ES-I3 (cell line): ENCODE results near the gene TENM3.

Experiments
- H3K36me3 ChIP-seq: 2 replicates; pipeline ENCODE4 v1.6.1; 2013; ENCODE audit warnings: mild to moderate bottlenecking, low read length, control low read depth, moderate library complexity; ENCODE audit not compliant: insufficient read depth
- H3K4me1 ChIP-seq: 2 replicates; pipeline ENCODE4 v1.6.1; 2013; ENCODE audit warnings: mild to moderate bottlenecking, control low read depth, low read length; ENCODE audit not compliant: insufficient read depth
- H3K9ac ChIP-seq: 2 replicates; pipeline ENCODE4 v1.6.1; 2013; ENCODE audit warnings: low read depth, mild to moderate bottlenecking, low read length, moderate library complexity
- H3K9me3 ChIP-seq: 2 replicates; pipeline ENCODE4 v1.6.1; 2013; ENCODE audit warnings: mild to moderate bottlenecking, low read length, moderate library complexity; ENCODE audit not compliant: control insufficient read depth, insufficient read depth

The TENM3 gene

GRCh38 chr4:182413550-182413949, 170.3 kb downstream of the TENM3 start:
- H3K9ac ChIP-seq, result no peak overlapping the region
- H3K4me1 ChIP-seq, result peaks cover 5% of the 10 kb centered on the region; the same call in 1 of the 2 replicates
- peaks cover 8% of the 10 kb centered on the region for H3K9me3 ChIP-seq
- no peaks in the 10 kb centered on the region for H3K36me3 ChIP-seq

- Histone ChIP-seq H3K4me1 (peaks cover 5% of the 10 kb centered on the region; the same call in 1 of the 2 replicates), H3K9me3 (peaks cover 8% of the 10 kb centered on the region), H3K9ac (no peak overlapping the region)
These were observed 171.9 kb downstream of the TENM3 start for GRCh38 chr4:182415116-182415515.

GRCh38 chr4:182416067-182416466, 172.9 kb downstream of the TENM3 start:
- no peaks in the 10 kb centered on the region for H3K36me3 ChIP-seq
- H3K9ac ChIP-seq, result no peak overlapping the region
- peaks cover 2% of the 10 kb centered on the region; the same call in 1 of the 2 replicates for H3K4me1 ChIP-seq

More at GRCh38 chr4:182415116-182415515, 171.9 kb downstream of the TENM3 start:
- no peaks in the 10 kb centered on the region for H3K36me3 ChIP-seq

GRCh38 chr4:182418054-182418734, 175.0 kb downstream of the TENM3 start:
- H3K9ac ChIP-seq, result no peak overlapping the region
- no peaks in the 10 kb centered on the region; the same call in 1 of the 2 replicates for H3K4me1 ChIP-seq
- H3K36me3 ChIP-seq, result no peaks in the 10 kb centered on the region
- peaks cover 5% of the 10 kb centered on the region for H3K9me3 ChIP-seq

More at GRCh38 chr4:182416067-182416466, 172.9 kb downstream of the TENM3 start:
- peaks cover 8% of the 10 kb centered on the region for H3K9me3 ChIP-seq

- H3K9ac ChIP-seq, result no peak overlapping the region
- no peaks in the 10 kb centered on the region for H3K4me1 ChIP-seq
- no peaks in the 10 kb centered on the region for H3K9me3 ChIP-seq
- no peaks in the 10 kb centered on the region for H3K36me3 ChIP-seq
These were observed 177.0 kb downstream of the TENM3 start for GRCh38 chr4:182420189-182420588.

GRCh38 chr4:182421753-182422152, 178.6 kb downstream of the TENM3 start:
- Histone ChIP-seq H3K36me3 (no peaks in the 10 kb centered on the region), H3K9ac (no peak overlapping the region), H3K4me1 (no peaks in the 10 kb centered on the region), H3K9me3 (no peaks in the 10 kb centered on the region)

GRCh38 chr4:182425302-182425701, 182.1 kb downstream of the TENM3 start:
- no peaks in the 10 kb centered on the region for H3K9me3 ChIP-seq
- H3K4me1 ChIP-seq, result no peaks in the 10 kb centered on the region
- no peaks in the 10 kb centered on the region for H3K36me3 ChIP-seq
- H3K9ac ChIP-seq, result no peak overlapping the region

- no peaks in the 10 kb centered on the region for H3K9me3 ChIP-seq
- H3K4me1 ChIP-seq, result no peaks in the 10 kb centered on the region
- no peak overlapping the region for H3K9ac ChIP-seq
- H3K36me3 ChIP-seq, result no peaks in the 10 kb centered on the region
These were observed 183.7 kb downstream of the TENM3 start for GRCh38 chr4:182426901-182427300.

- Histone ChIP-seq H3K9me3 (no peaks in the 10 kb centered on the region), H3K9ac (no peak overlapping the region), H3K36me3 (no peaks in the 10 kb centered on the region), H3K4me1 (no peaks in the 10 kb centered on the region)
These were observed 184.4 kb downstream of the TENM3 start for GRCh38 chr4:182427554-182427953.

- Histone ChIP-seq H3K9ac (no peak overlapping the region), H3K36me3 (no peaks in the 10 kb centered on the region), H3K4me1 (no peaks in the 10 kb centered on the region), H3K9me3 (no peaks in the 10 kb centered on the region)
These were observed 186.7 kb downstream of the TENM3 start for GRCh38 chr4:182429896-182430295.

GRCh38 chr4:182432819-182433218, 189.6 kb downstream of the TENM3 start:
- Histone ChIP-seq H3K9me3 (no peaks in the 10 kb centered on the region), H3K36me3 (no peaks in the 10 kb centered on the region), H3K9ac (no peak overlapping the region), H3K4me1 (no peaks in the 10 kb centered on the region)

GRCh38 chr4:182434720-182435119, 191.5 kb downstream of the TENM3 start:
- Histone ChIP-seq H3K4me1 (no peaks in the 10 kb centered on the region), H3K9ac (no peak overlapping the region), H3K36me3 (no peaks in the 10 kb centered on the region), H3K9me3 (no peaks in the 10 kb centered on the region)

GRCh38 chr4:182435401-182435800, 192.2 kb downstream of the TENM3 start:
- H3K4me1 ChIP-seq, result no peaks in the 10 kb centered on the region
- no peaks in the 10 kb centered on the region for H3K36me3 ChIP-seq
- no peaks in the 10 kb centered on the region for H3K9me3 ChIP-seq
- H3K9ac ChIP-seq, result no peak overlapping the region

- no peak overlapping the region for H3K9ac ChIP-seq
- H3K4me1 ChIP-seq, result no peaks in the 10 kb centered on the region
These were observed 199.9 kb downstream of the TENM3 start for GRCh38 chr4:182443070-182443469.

GRCh38 chr4:182447767-182448280, 204.6 kb downstream of the TENM3 start:
- peak overlapping the region; percentile 90 for H3K9ac ChIP-seq
- H3K4me1 ChIP-seq, result no peaks in the 10 kb centered on the region
- no peaks in the 10 kb centered on the region for H3K36me3 ChIP-seq
- H3K9me3 ChIP-seq, result no peaks in the 10 kb centered on the region

More at GRCh38 chr4:182443070-182443469, 199.9 kb downstream of the TENM3 start:
- no peaks in the 10 kb centered on the region for H3K36me3 ChIP-seq
- H3K9me3 ChIP-seq, result no peaks in the 10 kb centered on the region
